Stimulated activated CD4-positive, alpha-beta T cell treated with anti-CD3 and anti-CD28 coated beads, Interleukin-12 subunit alpha, Interleukin-12 subunit beta, amount 100 ng/mL, for 48 hours (primary cell): ENCODE measurements around the gene GALNT5.
"Not testable (repeated sequence)": the region's sequence is repeated elsewhere in the genome, so short reads cannot be mapped to it uniquely, and the experiment has no call there.

Source experiments
- DNase-seq, 3 donors: peaks; one replicate each; pipeline ENCODE4 v3.0.0-alpha.2; 2020; ENCODE audit warnings: low read depth in 2 of 3, low spot score in 1 of 3

Gene GALNT5

GRCh38 chr2:157326698-157327097, 69.2 kb downstream of the GALNT5 start:
- DNase-seq: no peak

DNA sequence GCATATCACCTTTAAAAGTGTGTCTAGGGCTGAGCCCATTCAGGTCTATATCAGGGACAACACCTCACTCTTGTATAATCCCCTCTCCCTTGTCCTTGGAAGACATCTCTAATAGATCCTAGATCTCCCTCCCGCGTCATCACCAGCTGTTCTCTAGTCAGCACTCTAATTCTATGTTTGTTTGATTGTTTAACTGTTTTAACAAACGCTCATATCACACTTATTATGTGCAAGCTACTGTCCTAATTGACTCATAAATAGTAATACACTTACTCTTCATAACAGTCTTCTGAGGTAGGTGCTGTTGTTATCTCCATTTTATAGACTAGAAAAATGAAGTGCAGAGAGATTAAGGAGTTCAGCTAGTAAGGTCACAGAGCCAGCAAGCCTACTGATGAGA, 69.7 kb downstream of the GALNT5 start:
- no peak for DNase-seq

DNA sequence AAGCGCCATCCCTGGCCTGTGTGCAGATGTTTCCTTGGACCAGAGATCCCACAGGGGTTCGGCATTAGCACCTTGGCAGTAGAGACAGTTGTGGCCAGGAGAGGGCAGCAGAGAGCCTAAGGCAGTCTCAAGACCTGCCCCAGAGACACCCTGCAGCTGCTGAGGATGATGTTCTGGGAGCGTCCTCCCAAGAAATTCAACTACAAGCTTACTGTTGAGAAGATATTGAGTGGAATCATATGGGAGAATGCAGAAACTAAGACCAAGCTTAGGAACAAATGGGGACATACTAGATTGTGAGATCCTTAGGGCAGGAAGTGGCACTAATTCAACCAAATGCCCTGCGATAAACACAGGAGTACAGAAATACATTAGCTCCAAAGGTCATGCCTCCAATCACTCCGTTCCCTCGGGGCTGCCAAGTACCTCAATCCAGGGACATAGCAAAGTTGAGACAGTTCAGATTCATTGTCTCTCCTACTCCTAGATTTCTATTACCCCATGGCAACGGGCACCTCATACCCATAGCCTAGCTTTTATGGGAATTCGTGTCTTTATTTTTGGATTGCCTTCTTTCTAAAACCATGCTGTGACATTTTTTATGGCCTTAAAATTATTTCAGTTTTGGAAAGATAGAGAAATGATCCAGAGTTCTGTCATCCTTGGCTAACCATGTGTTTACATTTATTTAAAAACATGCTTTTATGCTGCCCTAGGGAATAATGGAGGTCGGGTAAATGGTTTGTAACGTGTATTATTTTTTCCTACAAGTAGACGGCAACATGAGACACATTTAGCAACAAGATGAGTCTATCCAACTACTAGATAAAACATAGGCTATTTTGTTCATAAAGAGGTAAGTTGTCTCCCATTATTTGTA, 70.4 kb downstream of the GALNT5 start:
- peak; percentile 84 to 89 (median 87) for DNase-seq

DNA sequence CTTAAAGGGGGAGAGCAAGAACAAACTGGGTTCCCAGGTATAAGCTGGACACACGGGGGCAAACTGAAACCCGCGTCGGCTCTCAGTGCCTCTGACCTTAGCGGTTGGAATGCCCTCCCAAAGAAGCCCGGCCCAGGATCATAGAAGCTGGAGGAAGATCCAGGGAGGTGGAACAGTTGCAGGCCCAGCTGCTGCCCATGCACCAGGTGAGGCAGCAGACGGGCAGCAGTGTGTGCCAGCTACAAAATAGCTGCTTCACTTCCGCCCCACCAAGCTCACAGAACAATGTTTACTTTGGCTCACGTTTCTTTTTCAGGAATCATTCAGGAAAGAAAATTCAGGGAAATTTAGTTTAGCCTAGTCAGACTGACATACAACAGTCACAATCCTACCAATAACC, 72.0 kb downstream of the GALNT5 start:
- DNase-seq: no peak

DNA sequence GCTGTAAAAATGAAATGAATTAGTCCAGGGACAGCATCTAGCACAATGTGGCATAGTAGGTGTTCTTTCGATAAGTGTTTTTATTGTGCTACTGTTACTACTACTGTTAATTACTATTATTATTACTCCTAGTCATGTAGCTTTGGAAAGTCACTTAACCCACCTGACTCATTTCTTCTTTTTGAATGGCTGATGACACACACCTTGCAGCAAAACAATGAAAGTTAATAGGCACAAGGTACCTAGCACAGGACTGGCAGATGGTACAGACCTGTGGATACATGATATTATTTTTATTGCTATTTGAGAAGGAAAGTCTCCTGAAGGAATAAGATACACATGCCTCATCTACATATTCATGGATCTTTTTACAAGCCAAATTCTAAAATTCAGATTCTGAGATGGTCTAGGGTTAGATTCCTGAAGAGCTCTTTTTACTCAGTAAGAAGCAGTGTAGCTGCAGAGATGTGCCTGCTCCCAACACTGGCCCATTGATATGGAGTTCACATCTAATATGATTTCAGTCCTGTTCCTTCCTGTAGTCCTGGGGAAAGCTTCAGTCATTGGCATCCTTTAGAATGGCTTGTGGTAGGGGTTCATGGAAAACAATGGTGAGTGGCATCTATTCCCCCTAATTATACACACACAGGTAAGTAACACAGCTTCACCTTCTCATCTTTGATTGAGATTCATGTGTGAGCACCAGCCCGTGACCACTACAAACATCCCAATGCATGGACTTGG, 76.0 kb downstream of the GALNT5 start:
- DNase-seq: no peak

DNA sequence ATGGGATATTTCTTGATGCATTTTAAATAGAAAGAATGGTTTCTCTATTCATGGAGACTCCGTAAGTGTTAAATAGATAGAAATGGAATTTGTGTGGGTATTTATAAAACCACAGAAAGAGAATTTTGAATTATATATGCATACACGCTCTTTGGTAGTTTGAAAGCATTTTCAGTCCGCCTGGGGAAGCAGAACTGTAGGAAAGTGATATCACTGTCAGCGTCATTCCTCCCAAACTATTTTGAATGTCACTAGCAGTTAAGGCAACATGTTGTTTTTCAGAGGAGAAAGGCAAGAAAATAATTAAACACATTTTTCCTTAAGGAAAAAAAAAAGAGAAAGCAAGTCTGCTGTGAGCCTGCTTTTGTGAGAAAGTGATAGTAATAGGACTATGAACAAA, 76.8 kb downstream of the GALNT5 start:
- DNase-seq: no peak

DNA sequence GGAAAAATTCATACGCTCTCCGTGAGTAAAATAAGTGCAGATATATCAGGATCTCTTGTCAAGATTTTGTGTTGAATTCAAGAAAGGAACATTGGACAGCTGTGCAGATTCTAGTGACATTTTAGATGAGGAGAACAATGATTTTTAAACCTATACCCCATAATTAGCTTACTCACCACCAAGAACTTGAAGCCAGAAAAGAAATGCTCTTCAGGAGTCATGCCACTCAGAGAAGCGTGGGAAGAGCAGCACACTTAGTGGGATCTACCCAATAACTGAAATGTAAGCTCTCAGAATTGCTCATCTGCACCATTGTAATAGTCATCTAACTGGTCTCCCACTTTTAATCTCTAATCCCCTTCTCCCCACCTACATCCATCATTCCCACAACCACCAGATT, 77.3 kb downstream of the GALNT5 start:
- DNase-seq: no peak

DNA sequence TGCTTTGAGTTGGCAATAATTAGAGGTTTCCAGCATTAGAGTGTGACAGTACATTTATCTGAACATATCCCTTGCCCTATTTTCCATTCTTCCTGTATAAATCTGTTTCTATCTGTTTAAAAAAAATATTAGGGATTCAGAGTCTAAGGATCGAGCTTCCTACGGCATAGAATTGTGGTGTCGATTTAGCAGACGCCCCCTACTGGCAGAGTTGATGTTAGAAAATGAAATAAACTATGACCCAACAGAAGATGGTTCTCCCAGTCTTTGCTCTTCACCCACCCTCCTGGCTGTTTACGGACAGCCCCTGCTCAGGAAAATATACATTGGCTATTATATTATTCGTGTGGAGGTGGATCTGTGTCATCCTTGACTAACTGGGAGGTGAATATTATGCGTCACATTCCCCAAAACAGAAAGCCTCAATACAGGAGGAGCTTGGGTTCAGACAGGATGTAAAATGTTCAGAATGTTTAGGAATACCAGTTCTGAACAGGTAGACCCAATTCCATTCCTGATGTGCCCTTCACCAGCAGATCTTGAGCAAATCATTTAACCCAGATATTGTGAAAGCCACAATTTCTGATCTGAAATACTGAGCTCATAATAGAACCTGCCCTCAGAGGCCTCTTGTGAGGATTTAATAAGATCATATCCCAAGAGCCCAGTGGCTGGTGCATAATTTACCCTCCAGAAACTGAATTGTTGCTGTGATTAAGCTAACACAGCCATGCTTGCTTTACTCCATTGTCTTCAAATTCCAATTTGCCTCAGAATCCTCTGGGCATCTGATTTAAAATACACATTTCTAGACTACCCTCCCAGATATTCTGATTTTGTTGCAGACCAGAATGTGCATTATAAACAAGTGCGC, 78.9 kb downstream of the GALNT5 start:
- peak in 2 of 3 donors; percentile 35 to 64 for DNase-seq

DNA sequence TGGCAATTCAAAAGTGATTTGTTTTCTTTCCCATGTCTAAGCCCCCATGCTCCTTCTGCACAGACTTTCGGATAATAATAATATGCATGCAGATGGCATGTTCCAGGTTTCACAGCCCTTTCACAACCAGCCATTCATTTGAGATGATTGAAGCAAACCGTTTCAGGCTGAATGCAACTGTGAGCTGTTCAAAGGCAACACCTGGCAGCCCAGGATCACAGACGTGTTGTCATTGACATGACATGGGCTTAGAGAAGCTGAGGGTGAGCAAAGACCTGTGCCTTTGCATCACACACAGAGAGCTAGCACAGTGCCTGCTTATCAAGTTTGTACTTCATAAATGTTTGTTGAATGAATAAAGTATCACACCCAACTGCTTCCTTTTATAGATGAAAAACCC, 80.5 kb downstream of the GALNT5 start:
- no peak for DNase-seq

- no peak for DNase-seq
Measured at GRCh38 chr2:157339965-157340655, 82.6 kb downstream of the GALNT5 start.

DNA sequence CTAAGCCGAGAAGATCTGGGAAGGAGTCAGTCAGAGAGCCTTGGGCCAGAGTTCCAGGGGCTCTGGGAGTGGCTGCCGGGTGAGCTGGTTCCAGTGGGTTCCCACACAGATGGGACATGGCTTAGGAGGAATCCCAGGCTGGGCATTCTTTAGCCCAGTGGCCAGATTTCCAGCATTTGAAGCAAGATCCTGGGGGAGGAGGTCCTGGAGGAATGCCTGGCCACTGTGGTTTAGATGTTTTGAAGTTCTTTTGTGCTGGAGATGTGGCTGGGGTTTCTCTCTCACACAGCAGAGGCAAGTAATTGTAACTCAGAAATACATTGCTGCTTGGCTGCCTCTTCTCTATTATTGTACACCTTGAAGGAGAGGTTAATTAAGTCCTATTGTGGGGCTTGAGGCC, 83.9 kb downstream of the GALNT5 start:
- not testable (repeated sequence) for DNase-seq

GRCh38 chr2:157345647-157346389, 88.3 kb downstream of the GALNT5 start:
- no peak for DNase-seq

GRCh38 chr2:157348291-157348921, 90.9 kb downstream of the GALNT5 start:
- DNase-seq: no peak

- DNase-seq: no peak
Measured at GRCh38 chr2:157349949-157350515, 92.5 kb downstream of the GALNT5 start.

DNA sequence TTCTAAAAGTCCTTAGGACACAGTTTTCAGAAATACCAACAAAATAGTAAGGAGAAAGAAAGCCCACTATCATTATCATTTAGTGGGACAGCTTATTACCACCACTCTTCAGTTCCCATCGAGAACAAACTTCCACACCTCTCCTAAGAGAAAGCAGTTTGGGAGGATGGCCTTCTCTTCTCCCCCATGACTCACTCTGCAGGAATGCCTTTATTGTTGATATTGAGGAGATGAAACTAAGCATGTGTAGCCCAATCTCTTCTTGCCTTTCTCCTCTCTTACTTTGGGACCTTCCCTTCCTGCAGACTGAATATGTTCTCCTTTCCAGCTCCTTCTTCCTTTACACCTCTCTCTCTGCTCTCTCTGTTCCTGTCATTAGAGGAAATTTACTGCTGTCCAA, 98.1 kb downstream of the GALNT5 start:
- DNase-seq: no peak

GRCh38 chr2:157359628-157360027, 102.1 kb downstream of the GALNT5 start:
- DNase-seq: no peak

DNA sequence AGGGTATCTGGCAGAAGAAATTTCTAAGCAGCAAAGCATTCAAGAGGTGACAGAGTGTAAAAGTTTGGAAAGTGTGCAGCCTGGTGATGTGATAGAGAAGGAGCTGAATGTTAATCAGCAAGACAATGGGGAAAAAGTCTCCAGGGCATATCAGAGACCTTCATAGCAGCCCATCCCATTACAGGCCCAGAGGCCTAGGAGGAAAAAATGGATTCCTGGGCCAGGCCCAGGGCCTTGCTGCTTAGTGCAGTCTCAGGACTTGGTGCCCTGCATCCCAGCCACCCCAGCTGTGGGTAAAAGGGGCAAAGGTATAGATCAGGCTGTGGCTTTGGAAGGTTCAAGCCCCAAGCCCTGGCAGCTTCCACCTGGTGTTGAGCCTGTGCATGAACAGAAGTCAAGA, 104.0 kb downstream of the GALNT5 start:
- no peak for DNase-seq

DNA sequence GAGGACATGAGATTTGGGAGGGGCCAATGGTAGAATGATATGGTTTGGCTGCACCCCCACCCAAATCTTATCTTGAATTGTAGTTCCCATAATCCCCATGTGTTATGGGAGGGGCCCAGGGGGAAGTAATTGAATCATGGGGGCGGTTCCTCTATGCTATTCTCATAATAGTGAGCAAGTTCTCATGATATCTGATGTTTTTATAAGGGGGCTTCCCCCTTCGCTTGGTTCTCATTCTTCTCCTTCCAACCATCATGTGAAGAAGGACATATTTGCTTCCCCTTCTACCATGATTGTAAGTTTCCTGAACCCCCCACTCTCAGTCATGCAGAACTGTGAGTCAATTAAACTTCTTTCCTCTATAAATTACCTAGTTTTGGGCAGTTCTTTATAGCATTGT, 105.1 kb downstream of the GALNT5 start:
- DNase-seq: no peak

DNA sequence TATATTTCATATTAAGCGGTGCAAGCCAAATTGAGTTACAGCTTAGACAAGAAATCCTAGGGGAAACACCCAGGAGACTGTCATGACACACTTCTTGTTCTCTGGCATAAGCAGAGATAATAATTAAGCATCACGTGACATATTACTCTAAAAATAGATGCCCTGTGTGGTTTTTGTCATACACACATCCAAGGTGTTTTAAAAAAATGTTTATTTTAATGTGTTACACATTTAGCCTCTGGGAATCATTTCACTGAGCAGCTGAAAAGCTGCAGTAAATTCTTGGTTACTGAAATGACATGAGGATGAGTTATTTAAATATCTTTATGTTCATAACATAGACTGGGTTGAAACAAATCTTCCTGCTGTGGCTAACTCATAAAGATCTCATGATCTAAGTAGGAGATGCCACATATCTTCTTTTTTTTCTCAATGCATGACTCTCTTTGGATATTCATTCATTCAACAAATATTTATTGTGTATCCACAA, 106.2 kb downstream of the GALNT5 start:
- DNase-seq: no peak
